ENCODE data around the gene STAT5A.

STAT5A gene

GRCh38 chr17:42266918-42267766 lies 21.2 kb upstream of the STAT5A start:
- in situ Hi-C loops (cut with HindIII; ENCODE audit: low sequenced_read_pairs) = no loop called here
- no peak for TF ChIP-seq CTCF (IDR thresholded peaks at IDR 0.05; ENCODE audit: low read depth, low read length, missing control alignments)
- peak; percentile 46 for DNase-seq (ENCODE audit: low read depth)
- H3K4me3 ChIP-seq (ENCODE audit: low read depth, low read length) = no peak overlapping the region

GRCh38 chr17:42268236-42268635 lies 20.1 kb upstream of the STAT5A start:
- DNase-seq (ENCODE audit: low read depth) = no peak
- no peak overlapping the region for H3K4me3 ChIP-seq (ENCODE audit: low read depth, low read length)
- TF ChIP-seq CTCF (IDR thresholded peaks at IDR 0.05; ENCODE audit: low read depth, low read length, missing control alignments) = no peak
- in situ Hi-C loops (cut with HindIII; ENCODE audit: low sequenced_read_pairs) = no loop called here

GRCh38 chr17:42270170-42270535 lies 18.1 kb upstream of the STAT5A start:
- in situ Hi-C loops (cut with HindIII; ENCODE audit: low sequenced_read_pairs) = no loop called here
- no peak for TF ChIP-seq CTCF (IDR thresholded peaks at IDR 0.05; ENCODE audit: low read depth, low read length, missing control alignments)
- no peak overlapping the region for H3K4me3 ChIP-seq (ENCODE audit: low read depth, low read length)
- DNase-seq (ENCODE audit: low read depth) = no peak

- in situ Hi-C loops (cut with HindIII; ENCODE audit: low sequenced_read_pairs) = no loop called here
- TF ChIP-seq CTCF (IDR thresholded peaks at IDR 0.05; ENCODE audit: low read depth, low read length, missing control alignments) = no peak
- H3K4me3 ChIP-seq (ENCODE audit: low read depth, low read length) = no peak overlapping the region
- DNase-seq (ENCODE audit: low read depth) = no peak
These were observed 17.7 kb upstream of the STAT5A start for GRCh38 chr17:42270596-42270995.

GRCh38 chr17:42271006-42271778 lies 17.1 kb upstream of the STAT5A start:
- no peak for DNase-seq (ENCODE audit: low read depth)
- in situ Hi-C loops (cut with HindIII; ENCODE audit: low sequenced_read_pairs) = no loop called here
- no peak for TF ChIP-seq CTCF (IDR thresholded peaks at IDR 0.05; ENCODE audit: low read depth, low read length, missing control alignments)
- H3K4me3 ChIP-seq (ENCODE audit: low read depth, low read length) = no peak overlapping the region

GRCh38 chr17:42271779-42272035 lies 16.6 kb upstream of the STAT5A start:
- H3K4me3 ChIP-seq (ENCODE audit: low read depth, low read length) = no peak overlapping the region
- no peak for DNase-seq (ENCODE audit: low read depth)
- in situ Hi-C loops (cut with HindIII; ENCODE audit: low sequenced_read_pairs) = no loop called here
- no peak for TF ChIP-seq CTCF (IDR thresholded peaks at IDR 0.05; ENCODE audit: low read depth, low read length, missing control alignments)

Measured in astrocyte of the cerebellum (primary cell).